Colon (tissue), 2 donors: ENCODE results near the gene SUMO2.
"Not testable (repeated sequence)": the region's sequence is repeated elsewhere in the genome, so short reads cannot be mapped to it uniquely, and the experiment has no call there.

Experiments
- FAIRE-seq: peaks from 2 replicates; lab custom pipeline; 2012; peaks lifted over from hg19 to GRCh38; lab: Jason Lieb, UNC
- donor health status: control.
- donor health status: control.

The SUMO2 gene

GRCh38 chr17:75181608-75182318 lies 996 bp downstream of the SUMO2 start:
- FAIRE-seq, result no peak

GRCh38 chr17:75181110-75181509 lies 1.6 kb downstream of the SUMO2 start:
- no peak for FAIRE-seq

- FAIRE-seq, result no peak
Measured at GRCh38 chr17:75178453-75178852, 4.3 kb downstream of the SUMO2 start.

GRCh38 chr17:75176625-75177024 lies 6.1 kb downstream of the SUMO2 start:
- FAIRE-seq, result no peak

GRCh38 chr17:75174996-75175395 lies 7.8 kb downstream of the SUMO2 start:
- FAIRE-seq, result no peak

- FAIRE-seq, result no peak
Measured at GRCh38 chr17:75173526-75173925, 9.2 kb downstream of the SUMO2 start.

GRCh38 chr17:75168998-75169397 lies 13.8 kb downstream of the SUMO2 start:
- no peak for FAIRE-seq

- not testable (repeated sequence) for FAIRE-seq
Measured at GRCh38 chr17:75164606-75165005, 18.2 kb downstream of the SUMO2 start.

- no peak for FAIRE-seq
Measured at GRCh38 chr17:75163074-75163473, 19.7 kb downstream of the SUMO2 start.

- no peak for FAIRE-seq
Measured at GRCh38 chr17:75160211-75160610, 22.5 kb downstream of the SUMO2 start.

GRCh38 chr17:75159196-75160031 lies 23.3 kb downstream of the SUMO2 start:
- no peak for FAIRE-seq

GRCh38 chr17:75158480-75158879 lies 24.3 kb downstream of the SUMO2 start:
- not testable (repeated sequence) for FAIRE-seq

- FAIRE-seq, result no peak
Measured at GRCh38 chr17:75155191-75155601, 27.6 kb downstream of the SUMO2 start.

- no peak for FAIRE-seq
Measured at GRCh38 chr17:75154195-75155106, 28.3 kb downstream of the SUMO2 start, which contains the start of gene JPT1. Gene JPT1 (minus strand): TSS chr17:75154512. CDS start chr17:75154397, 115 bp downstream.

- no peak for FAIRE-seq
Measured at GRCh38 chr17:75153780-75154194, 29.0 kb downstream of the SUMO2 start.

- no peak for FAIRE-seq
Measured at GRCh38 chr17:75152922-75153779, 29.6 kb downstream of the SUMO2 start.

- no peak for FAIRE-seq
Measured at GRCh38 chr17:75152523-75152921, 30.2 kb downstream of the SUMO2 start.

- no peak for FAIRE-seq
Measured at GRCh38 chr17:75151930-75152329, 30.8 kb downstream of the SUMO2 start.

GRCh38 chr17:75147878-75148546 lies 34.7 kb downstream of the SUMO2 start:
- no peak for FAIRE-seq

- no peak for FAIRE-seq
Measured at GRCh38 chr17:75146592-75146991, 36.2 kb downstream of the SUMO2 start.
